ENCODE measurements around the gene CAMTA1.

The CAMTA1 gene

DNA sequence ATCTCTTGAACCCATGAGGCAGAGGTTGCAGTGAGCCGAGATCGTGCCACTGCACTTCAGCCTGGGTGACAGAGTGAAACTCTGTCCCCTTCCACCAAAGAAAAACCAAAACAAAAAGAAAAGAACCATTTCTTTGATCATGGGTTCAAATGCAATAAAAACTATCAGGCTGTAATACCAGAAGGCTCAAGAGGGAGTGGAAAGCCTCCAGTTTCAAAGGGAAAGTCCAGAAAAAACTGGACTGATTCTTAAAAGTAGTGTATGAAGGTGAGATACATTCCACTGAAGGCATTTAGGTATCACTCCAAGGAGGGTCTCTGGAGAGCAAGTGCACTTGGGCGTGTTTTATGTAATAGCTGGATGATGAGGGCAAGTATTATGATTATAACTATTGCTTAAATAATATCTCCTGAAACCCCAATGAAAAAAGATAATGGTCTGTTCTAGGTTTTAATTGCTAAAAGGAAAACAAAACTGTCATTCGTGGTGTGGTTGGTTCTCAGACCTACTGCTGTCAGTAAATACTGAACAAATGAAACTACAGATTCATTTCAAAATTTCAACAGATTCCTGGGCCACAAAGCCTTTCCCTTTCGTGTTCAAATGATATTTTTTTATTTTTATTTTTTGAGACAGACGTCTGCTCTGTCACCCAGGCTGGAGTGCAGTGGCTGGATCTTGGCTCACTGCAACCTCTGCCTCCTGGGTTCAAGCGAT, 6.0 kb upstream of the CAMTA1 start:
- no peak for ATAC-seq
- no peak for DNase-seq

- no peak for DNase-seq
- ATAC-seq, result no peak
These were observed 3.1 kb upstream of the CAMTA1 start for GRCh38 chr1:6782151-6782550.

GRCh38 chr1:6783221-6783620, 2.0 kb upstream of the CAMTA1 start:
- DNase-seq (no peak), ATAC-seq (no peak)

DNA sequence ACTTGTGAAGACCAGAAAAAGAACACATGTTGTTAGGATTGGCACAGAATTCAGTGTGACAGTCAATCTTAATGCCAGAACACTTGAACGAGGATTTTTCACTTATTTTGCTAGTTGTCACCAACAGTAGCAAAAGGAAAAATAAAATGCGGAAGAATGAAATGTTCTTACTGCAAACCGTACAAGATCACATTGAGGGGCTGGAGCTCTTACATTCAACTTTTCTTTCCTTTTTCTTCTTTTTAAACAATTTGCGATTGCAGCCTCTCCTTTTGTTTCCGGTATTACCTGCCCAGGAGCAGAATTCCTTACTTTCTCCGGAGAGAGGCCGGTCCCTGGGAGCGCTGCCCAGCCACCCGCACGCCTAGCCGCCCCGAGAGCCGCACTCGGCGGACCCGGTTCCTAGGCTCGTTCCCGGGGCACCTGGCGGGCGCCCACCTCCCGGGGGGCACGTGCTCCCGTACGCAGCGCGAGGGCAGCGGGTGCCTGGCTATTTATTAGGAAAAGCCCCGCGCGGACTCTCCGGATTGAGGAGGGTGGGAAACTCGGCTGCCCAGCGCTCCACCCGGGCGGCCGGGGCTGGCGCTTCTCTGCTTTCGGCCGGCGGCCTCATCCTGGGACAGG, 1.2 kb upstream of the CAMTA1 start:
- no peak for ATAC-seq
- DNase-seq, result no peak

DNA sequence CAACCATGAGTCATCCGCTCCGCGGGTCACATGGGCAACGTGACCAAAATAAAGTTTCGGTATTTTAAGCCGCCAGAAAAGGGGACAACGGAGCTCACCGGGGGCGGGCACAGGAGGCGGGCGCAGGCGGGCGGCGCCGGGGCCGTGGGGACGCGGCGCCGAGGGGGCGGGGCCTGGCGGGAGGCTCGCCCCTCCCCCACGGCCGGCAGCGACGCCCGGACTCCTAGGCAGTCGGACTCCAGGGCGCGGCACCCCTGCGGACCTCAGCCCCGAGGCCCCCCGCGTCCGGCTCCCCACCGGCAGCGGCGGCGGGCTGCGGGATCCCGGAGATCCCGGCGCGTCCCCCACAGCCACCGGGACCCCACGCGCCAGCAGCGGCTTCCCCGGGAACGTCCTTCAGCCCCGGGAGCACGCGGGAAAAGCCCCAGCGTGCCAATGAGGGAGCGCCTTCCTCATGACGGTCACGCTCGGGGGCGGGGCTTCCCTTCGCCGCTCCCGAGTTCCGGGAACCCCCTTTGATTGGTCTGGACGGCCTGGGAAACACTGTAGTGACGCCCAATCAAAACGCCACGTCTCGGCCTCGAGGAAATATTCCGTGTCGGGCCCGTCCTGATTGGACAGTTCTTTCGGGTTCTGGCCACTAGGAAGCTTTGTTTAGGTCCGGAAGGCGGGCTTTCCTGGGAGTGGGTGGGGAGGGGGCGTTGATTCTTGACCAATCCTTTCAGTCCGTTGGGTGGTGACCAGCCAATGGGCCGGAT, 515 bp upstream of the CAMTA1 start:
- DNase-seq, result peak; percentile 99
- peak; percentile 82 for ATAC-seq

DNA sequence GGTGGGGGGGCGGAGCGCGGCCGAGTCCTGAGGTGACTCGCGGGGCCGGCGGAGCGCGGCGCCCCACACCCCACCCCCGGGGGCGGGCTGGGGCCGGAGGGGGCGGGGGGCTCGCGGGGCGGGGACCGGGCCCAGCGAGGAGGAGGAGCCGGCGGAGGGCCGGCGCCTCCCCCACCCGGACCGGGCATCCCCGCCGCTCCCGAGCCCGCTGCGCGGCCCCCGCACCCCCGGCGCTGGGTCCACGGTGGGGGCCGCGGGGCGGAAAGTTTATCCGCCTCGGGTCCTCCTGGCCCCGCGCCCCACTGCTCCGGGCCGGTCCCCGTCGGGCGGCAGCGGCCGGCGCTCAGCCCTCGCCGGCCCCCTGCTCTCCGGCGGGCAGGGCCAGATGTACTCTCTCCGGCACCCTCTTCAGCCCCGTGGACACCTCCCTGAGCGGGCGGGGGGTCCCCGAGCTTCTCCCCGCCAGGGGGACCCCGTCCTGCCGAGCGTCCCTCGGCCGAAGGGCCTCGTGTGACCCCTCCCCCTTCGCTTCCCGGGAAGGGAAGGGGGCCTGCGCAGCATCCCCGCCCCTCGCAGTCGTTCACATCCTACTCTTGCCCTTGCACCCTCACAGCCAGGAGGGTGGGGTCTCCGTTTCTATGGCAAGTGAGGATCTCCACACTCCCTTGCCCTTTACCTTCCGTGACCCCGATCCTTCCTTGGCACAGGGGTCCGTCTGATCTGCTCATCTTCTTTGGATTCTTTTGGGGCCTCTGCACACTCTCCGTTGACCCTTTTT, 663 bp downstream of the CAMTA1 start:
- ATAC-seq, result peak; percentile 3

GRCh38 chr1:6788946-6789345, 3.7 kb downstream of the CAMTA1 start:
- DNase-seq (no peak), ATAC-seq (no peak)

More for the DNA sequence above, 663 bp downstream of the CAMTA1 start:
- DNase-seq, result peak; percentile 62

- no peak for ATAC-seq
- DNase-seq, result no peak
These were observed 4.9 kb downstream of the CAMTA1 start for GRCh38 chr1:6790146-6790545.

DNA sequence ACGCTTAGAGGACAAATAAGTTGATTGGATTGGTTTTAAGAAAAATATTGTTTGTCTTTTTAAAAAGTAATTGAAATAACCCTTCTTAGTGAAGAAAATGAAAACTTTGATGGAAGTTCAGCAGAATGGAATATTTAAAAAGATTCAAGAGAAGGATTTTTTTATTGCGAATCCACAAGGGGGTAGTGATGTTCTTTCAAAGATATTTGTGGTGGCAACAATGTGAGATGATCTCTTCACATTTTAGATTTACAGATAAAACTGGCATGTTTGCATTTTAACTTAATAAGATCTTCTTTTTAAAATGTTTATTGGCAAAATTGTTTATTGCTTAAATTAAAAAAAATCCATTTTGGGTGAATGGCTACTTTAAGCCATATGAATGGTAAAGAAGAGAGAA, 8.9 kb downstream of the CAMTA1 start:
- DNase-seq, result no peak
- ATAC-seq, result no peak

GRCh38 chr1:6795203-6795602, 9.9 kb downstream of the CAMTA1 start:
- no peak for DNase-seq
- no peak for ATAC-seq

DNA sequence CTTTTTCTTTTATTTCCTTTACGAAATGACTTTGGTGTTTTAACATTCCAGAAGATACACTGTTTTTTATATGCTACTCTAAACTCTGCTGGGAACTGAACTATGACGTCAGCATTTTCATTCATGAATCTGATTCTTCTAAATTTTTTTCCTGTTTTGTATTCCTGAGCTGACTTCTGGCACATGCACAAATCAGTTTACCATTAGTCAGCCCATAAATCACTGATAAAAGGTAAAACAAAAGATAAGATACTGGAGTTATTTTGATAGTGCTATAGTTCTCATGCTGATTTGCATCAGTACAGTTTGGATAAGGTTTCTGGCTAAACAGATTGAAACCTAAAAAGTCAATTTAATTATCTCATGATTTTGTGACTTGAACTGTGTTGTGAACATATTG, 10.4 kb downstream of the CAMTA1 start:
- no peak for DNase-seq

DNA sequence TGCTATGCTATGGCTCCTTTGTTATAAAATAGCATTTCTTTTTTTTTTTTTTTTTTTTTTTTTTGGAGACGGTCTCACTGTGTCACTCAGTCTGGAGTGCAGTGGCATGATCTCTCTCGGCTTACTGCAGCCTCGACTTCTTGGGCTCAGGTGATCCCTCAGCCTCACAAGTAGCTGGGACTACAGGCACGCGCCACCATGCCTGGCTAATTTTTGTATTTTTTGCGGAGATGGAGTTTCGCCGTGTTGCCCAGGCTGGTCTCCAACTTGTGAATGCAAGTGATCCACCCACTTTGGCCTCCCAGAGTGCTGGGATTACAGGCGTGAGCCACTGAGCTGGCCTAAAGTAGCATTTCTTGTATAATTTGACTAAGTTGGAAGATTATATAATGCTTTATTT, 10.8 kb downstream of the CAMTA1 start:
- ATAC-seq (no peak), DNase-seq (no peak)

More for the DNA sequence above, 10.4 kb downstream of the CAMTA1 start:
- no peak for ATAC-seq

DNA sequence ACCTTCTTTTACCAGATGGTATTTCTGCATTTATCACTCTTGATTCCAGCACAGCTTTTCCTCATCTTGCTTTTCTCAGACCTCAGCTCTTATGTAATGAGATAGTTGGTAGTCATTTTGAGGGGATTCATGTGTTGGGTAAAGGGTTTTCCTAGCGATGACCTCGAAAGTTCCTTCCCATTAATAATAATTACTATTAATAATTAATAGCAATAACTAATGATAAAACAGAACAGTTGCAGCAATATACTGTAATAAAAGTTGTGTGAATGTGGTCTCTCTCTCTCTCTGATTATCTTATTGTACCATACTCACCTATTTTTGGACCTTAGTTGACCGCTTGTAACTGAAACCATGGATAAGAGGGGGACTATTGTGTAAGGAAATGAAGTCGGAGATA, 14.2 kb downstream of the CAMTA1 start:
- ATAC-seq (no peak), DNase-seq (no peak)

DNA sequence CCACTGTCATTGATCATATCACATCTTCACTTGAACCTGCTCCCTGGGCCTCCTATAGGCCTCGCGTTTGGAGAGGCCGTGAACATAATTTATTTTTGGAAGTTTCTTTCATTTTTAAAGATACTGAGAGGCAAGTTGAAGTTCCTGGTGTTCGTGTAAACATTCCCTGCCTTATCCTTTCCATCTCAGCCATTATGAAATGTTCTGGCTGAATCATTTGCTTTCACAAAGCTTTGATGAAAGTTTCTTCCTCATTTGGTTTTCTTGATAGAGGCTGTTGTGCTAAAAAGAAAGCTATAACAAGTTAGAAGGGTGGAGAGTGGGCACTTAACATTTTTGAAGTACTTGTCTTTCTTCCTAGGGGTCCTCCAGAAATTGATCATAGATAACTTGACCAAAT, 15.5 kb downstream of the CAMTA1 start:
- ATAC-seq, result no peak
- no peak for DNase-seq

DNA sequence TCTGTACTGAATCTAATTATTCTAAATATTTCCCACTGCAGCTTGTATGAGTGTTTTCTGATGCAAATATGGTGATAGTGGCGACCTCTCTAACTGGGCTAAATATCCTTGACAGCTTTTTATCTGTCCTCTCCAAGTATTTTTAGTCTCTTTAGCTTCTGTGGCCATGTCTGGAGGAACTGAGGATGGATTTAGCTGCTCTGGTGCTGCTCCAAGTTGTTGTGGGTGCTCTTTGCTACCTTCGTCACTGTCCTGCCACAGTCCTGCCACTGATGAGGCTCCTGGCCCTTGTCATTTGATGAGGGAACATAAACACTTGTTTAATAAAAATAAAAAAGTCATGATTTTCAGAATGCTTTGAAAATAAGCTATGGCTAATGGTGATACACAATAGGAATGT, 15.9 kb downstream of the CAMTA1 start:
- DNase-seq (no peak), ATAC-seq (no peak)

DNA sequence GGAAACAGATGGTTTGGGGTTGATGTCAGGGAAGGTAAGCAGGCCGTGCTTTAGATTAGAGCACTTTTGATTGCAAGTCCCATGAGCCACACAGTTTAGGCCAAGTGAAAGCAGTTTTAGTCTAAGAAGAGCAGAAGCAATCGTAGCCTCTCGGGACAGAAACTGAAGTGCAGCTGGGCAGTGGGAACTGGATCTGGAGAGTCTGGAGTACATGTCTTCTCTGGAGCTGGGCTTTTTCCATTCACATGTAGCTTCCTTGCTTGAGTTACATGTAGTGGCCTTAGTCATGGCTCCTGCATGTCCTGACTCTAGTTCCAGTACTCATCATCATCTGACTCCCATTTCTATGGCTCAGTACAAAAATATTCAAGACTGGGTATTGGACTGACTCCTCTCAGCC, 16.7 kb downstream of the CAMTA1 start:
- DNase-seq (no peak), ATAC-seq (no peak)

DNA sequence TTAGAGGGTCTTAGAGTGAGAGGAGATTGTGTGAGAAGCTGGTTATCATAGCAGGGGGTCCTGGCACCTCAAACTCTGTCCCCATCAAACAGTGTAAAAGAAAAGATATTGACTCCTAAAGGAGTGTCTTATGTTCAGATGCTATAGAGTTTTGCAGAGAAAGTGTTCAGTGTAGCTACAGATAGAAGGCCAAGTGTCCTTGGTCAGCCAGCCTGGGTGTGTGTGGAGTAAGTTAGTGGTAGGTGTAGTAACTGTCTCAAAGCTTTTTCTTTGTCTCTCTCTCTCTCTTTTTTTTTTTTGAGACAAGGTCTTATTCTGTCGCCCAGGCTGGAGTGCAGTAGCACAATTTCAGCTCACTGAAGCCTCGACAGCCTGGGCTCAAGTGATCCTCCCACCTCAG, 17.2 kb downstream of the CAMTA1 start:
- ATAC-seq, result no peak
- no peak for DNase-seq

GRCh38 chr1:6802893-6803292, 17.6 kb downstream of the CAMTA1 start:
- DNase-seq (no peak), ATAC-seq (no peak)

- DNase-seq (no peak), ATAC-seq (no peak)
These were observed 18.1 kb downstream of the CAMTA1 start for GRCh38 chr1:6803357-6803756.

DNA sequence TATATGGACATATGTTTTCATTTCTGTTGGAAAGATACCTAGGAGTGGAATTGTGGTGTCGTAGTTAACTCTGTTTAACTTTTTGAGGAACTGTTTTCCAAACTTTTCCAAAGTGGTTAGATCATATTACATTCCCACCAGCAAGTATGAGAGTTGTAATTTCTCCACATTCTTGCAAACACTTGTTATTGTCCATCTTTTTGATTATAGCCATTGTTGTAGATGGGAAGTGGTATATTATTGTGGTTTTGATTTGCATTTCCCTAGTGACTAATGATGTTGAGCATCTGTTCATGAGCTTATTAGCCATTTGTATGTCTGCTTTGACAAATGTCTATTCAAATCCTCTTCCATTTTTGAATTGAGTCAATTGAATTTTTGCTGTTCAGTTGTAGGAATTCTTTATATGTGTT, 19.8 kb downstream of the CAMTA1 start:
- DNase-seq (no peak), ATAC-seq (no peak)

- ATAC-seq (no peak), DNase-seq (no peak)
These were observed 22.5 kb downstream of the CAMTA1 start for GRCh38 chr1:6807782-6808181.

- no peak for ATAC-seq
These were observed 24.2 kb downstream of the CAMTA1 start for GRCh38 chr1:6809461-6809860.

More at GRCh38 chr1:6809461-6809860, 24.2 kb downstream of the CAMTA1 start:
- DNase-seq, result no peak
